ENCODE data around the gene ABCA4. TPM values are rescaled to one million over a fixed set of nuclear protein-coding genes. Genes with fewer than 3 reads are reported as not detected.
"Not testable (repeated sequence)": the region's sequence is repeated elsewhere in the genome, so short reads cannot be mapped to it uniquely, and the experiment has no call there.

The ABCA4 gene
- total RNA-seq, 1 donor from 2014 or later, result 3.2 TPM

- H3K36me3 Mint-ChIP-seq, result no peaks in the 10 kb centered on the region
- no peaks in the 10 kb centered on the region for H3K4me1 Mint-ChIP-seq (ENCODE audit: unreplicated experiment)
- TF ChIP-seq CTCF (conservative IDR thresholded peaks at IDR 0.05), result no peak
- H3K27ac Mint-ChIP-seq, result no peak overlapping the region
- H3K9me3 Mint-ChIP-seq, result peaks cover 8% of the 10 kb centered on the region
- H3K4me3 Mint-ChIP-seq, result no peak overlapping the region
- DNase-seq (ENCODE audit: extremely low spot score, unreplicated experiment), result no peak
- H3K27me3 Mint-ChIP-seq, result no peaks in the 10 kb centered on the region
Observed at GRCh38 chr1:94156096-94156625, 35.2 kb upstream of the ABCA4 start.

GRCh38 chr1:94154989-94155388 lies 34.0 kb upstream of the ABCA4 start:
- no peak overlapping the region for H3K4me3 Mint-ChIP-seq
- peaks cover 8% of the 10 kb centered on the region for H3K9me3 Mint-ChIP-seq
- H3K4me1 Mint-ChIP-seq (ENCODE audit: unreplicated experiment), result no peaks in the 10 kb centered on the region
- no peaks in the 10 kb centered on the region for H3K27me3 Mint-ChIP-seq
- no peak overlapping the region for H3K27ac Mint-ChIP-seq
- no peak for TF ChIP-seq CTCF (conservative IDR thresholded peaks at IDR 0.05)
- no peak for DNase-seq (ENCODE audit: extremely low spot score, unreplicated experiment)
- H3K36me3 Mint-ChIP-seq, result no peaks in the 10 kb centered on the region

GRCh38 chr1:94153133-94153532 lies 32.2 kb upstream of the ABCA4 start:
- no peak for TF ChIP-seq CTCF (conservative IDR thresholded peaks at IDR 0.05)
- H3K27ac Mint-ChIP-seq, result no peak overlapping the region

GRCh38 chr1:94149166-94149565 lies 28.2 kb upstream of the ABCA4 start:
- not testable (repeated sequence) for H3K27ac Mint-ChIP-seq; H3K4me3 Mint-ChIP-seq; DNase-seq (ENCODE audit: extremely low spot score, unreplicated experiment); H3K9me3 Mint-ChIP-seq; H3K27me3 Mint-ChIP-seq; H3K36me3 Mint-ChIP-seq; H3K4me1 Mint-ChIP-seq (ENCODE audit: unreplicated experiment)

More at GRCh38 chr1:94153133-94153532, 32.2 kb upstream of the ABCA4 start:
- Mint-ChIP-seq H3K27me3 (no peaks in the 10 kb centered on the region), H3K9me3 (peaks cover 4% of the 10 kb centered on the region), H3K36me3 (no peaks in the 10 kb centered on the region), H3K4me1 (ENCODE audit: unreplicated experiment) (no peaks in the 10 kb centered on the region), H3K4me3 (no peak overlapping the region)
- DNase-seq (ENCODE audit: extremely low spot score, unreplicated experiment), result no peak

- no peak for DNase-seq (ENCODE audit: extremely low spot score, unreplicated experiment)
- H3K4me1 Mint-ChIP-seq (ENCODE audit: unreplicated experiment), result no peaks in the 10 kb centered on the region
- no peaks in the 10 kb centered on the region for H3K36me3 Mint-ChIP-seq
- no peak for TF ChIP-seq CTCF (conservative IDR thresholded peaks at IDR 0.05)
- H3K4me3 Mint-ChIP-seq, result no peak overlapping the region
- no peaks in the 10 kb centered on the region for H3K9me3 Mint-ChIP-seq
- H3K27me3 Mint-ChIP-seq, result no peaks in the 10 kb centered on the region
- H3K27ac Mint-ChIP-seq, result no peak overlapping the region
Observed at GRCh38 chr1:94146273-94146672, 25.3 kb upstream of the ABCA4 start.

- Mint-ChIP-seq H3K4me3 (no peak overlapping the region), H3K4me1 (ENCODE audit: unreplicated experiment) (no peaks in the 10 kb centered on the region), H3K36me3 (no peaks in the 10 kb centered on the region), H3K27ac (no peak overlapping the region), H3K27me3 (no peaks in the 10 kb centered on the region), H3K9me3 (no peaks in the 10 kb centered on the region)
- no peak for TF ChIP-seq CTCF (conservative IDR thresholded peaks at IDR 0.05)
- DNase-seq (ENCODE audit: extremely low spot score, unreplicated experiment), result no peak
Observed at GRCh38 chr1:94144836-94145235, 23.9 kb upstream of the ABCA4 start.
